ENCODE results near the gene PRSS38.
"Not testable (repeated sequence)": the region's sequence is repeated elsewhere in the genome, so short reads cannot be mapped to it uniquely, and the experiment has no call there.

The PRSS38 gene

GRCh38 chr1:227846265-227846858 is 30.9 kb downstream of the PRSS38 start:
- no peak for DNase-seq

DNA sequence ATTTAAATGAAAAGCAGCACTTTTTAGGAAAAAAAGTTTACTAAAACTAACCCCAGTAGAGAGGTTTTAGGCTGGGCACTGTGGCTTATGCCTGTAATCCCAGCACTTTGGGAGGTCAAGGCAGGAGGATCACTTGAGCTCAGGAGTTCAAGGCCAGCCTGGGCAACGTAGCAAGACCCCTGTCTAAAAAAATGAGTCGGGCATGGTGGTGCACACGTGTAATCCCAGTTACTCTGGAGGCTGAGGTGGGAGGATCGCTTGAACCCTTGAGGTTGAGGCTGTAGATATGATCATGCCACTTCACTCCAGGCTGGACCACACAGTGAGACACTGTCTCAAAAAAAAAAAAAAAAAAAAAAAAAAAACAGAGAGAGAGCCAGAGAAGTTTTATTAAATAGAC is 31.6 kb downstream of the PRSS38 start:
- not testable (repeated sequence) for DNase-seq

DNA sequence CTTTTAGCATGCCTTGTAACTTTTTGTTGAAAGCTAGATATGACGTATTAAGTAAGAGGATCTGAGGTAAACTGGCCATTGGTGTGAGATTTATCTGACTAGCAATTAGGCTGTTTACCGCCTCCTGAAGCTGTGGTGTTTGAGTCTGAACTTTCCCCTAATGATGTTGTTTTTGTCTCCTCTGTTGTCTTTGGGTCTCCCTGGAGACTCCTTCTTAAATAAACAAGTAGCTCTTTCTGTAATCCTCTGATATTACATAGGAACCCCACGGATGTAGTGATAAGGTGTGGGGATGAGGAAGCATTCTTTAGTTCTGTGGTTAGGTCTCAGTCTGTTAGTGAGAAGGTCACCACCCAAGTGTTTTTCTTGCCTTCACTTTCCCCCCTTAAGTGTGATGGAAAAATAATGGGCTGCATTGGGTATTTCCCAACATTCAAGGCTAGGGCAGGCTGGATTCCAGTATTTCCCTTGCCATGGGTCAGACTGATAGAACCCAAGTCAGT is 33.0 kb downstream of the PRSS38 start:
- DNase-seq, result no peak

DNA sequence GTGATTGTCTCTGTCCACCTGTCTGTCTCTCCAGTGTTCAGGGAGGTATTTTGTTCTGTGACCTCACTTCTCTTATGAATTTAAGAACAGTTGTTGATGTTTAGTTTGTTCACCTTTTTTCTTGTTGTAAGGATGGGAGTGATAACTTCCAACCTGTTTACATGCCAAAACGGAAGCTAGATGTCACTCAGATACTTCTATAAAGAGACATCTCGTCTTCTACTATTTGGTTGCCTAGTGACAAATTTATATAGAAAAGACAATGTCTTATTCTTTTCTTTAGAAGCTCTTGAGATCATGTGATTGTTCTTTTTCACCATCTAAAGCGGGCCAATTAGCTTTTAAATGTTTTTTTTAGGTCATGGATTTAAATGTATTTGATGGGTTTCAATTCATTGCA is 33.8 kb downstream of the PRSS38 start:
- DNase-seq, result no peak

DNA sequence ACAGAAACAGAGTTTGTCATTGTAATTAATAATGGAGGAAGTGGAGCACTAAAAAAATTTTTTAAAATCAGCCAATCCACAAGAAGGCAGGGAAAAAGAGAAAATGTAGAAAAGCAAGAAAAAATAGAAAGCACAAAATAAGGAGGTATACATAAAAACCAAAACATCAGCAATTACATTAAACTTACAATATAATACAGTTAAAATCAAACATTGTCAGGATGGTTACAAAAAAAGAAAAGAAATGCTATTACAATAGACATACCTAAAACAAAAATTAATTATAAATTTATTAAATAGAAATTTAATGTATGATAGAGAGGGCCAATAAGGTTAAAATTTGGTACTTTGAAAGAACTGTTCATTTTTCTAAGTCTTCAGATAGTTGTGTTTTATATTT is 38.7 kb downstream of the PRSS38 start:
- no peak for DNase-seq

DNA sequence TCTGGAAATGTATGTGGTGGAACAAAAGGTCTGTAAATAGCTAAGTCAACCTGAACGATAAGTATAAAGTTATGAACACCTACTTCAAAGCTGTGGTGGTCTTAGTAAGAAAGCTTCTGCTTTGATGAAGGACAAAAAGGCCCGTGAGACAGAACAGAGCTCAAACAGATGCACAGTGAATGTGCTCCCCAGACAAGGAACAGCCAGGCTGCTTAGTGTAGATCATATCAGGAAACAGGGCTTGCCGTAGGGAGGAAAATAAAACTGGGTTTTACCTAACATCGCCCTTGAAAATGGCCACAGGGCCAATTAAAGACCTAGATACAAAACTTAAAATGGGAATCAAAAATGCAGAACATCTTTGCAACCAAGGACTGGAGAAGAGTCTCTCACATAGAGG is 40.2 kb downstream of the PRSS38 start:
- DNase-seq, result no peak

DNA sequence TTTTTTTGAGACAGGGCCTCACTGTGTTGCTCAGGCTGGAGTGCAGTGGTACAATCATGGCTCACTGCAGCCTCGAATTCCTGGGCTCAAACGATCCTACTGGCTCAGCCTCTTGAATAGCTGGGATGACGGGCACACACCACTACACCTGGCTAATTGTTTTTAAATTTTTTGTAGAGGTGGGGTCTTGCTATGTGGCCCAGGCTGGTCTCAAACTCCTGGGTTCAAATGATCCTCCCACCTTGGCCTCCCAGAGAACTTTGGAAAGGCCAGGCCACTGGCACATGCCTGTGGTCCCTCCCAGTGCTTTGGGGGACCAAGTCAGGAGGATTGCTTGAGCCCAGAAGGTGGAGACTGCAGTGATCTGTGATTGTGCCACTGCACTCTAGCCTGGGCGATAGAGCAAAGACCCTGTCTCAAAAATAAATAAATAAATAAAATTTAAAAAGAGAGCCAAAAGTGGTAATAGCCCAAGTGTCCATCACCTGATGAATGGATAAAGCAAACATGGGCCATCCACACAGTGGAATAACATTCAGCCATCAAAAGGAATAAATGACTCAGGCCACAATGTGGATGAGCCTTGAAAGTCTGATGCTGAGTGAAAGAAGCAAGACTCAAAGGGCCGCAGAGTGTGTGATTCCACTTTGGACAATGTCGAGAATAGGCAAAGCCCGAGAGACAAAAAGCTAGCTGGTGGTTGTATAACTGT is 40.8 kb downstream of the PRSS38 start:
- DNase-seq, result no peak

- no peak for DNase-seq
Measured at GRCh38 chr1:227864882-227865281, 49.4 kb downstream of the PRSS38 start.

- DNase-seq, result no peak
Measured at GRCh38 chr1:227869279-227869842, 53.9 kb downstream of the PRSS38 start.

GRCh38 chr1:227869851-227870305 is 54.4 kb downstream of the PRSS38 start:
- peak; percentile 13 for DNase-seq

DNA sequence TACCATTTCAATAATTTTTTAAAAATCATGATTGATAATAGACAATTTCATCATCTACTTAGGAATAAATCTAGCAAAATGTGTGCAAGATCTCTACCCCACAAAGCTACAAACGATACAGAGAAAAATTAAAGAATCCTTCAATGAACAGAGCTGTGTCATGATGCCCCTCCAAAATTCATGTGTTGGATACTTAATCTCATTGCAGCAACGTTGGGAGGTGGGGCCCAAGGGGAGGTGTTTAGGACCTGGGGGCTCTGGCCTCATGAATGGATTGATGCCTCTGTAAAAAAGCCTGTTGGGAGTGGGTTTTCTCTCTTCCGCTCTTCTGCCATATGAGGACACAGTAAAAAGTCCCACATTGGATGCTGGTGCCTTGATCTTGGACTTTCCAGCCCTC is 54.9 kb downstream of the PRSS38 start:
- DNase-seq, result no peak

GRCh38 chr1:227871892-227872291 is 56.4 kb downstream of the PRSS38 start:
- not testable (repeated sequence) for DNase-seq

DNA sequence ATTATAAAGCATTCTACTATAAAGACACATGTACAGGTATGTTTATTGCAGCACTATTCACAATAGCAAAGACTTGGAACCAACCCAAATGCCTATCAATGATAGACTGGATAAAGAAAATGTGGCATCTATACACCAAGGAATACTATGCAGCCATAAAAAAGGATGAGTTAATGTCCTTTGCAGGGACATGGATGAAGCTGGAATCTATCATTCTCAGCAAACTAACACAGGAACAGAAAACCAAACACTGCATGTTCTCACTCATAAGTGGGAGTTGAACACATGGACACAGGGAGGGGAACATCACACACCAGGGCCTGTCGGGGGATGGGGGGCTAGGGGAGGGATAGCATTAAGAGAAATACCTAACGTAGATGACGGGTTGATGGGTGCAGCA is 62.3 kb downstream of the PRSS38 start:
- DNase-seq, result not testable (repeated sequence)

- no peak for DNase-seq
Measured at GRCh38 chr1:227880342-227880924, 65.0 kb downstream of the PRSS38 start.

DNA sequence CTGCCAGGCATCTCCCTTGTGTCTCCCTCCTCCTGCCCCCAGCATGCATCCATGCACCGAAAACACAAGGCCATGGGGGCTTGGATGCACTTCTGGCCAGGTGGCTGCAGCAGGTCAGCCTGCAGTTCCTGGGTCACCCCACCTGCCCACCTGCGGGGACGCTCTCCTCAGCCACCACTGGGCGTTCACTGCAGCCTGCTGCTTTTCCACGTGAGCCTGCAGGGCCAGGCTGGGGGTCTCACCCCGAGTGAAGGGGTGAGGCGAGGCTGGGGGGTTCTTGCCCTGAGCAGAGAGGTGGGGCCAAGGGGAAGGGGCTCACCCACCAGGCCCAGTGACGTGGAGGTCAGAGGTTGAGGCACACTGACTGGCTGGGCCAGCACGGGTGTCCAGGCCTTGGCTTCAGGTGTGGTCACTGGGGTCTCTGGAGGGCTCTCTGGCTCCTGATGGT is 67.6 kb downstream of the PRSS38 start:
- no peak for DNase-seq

DNA sequence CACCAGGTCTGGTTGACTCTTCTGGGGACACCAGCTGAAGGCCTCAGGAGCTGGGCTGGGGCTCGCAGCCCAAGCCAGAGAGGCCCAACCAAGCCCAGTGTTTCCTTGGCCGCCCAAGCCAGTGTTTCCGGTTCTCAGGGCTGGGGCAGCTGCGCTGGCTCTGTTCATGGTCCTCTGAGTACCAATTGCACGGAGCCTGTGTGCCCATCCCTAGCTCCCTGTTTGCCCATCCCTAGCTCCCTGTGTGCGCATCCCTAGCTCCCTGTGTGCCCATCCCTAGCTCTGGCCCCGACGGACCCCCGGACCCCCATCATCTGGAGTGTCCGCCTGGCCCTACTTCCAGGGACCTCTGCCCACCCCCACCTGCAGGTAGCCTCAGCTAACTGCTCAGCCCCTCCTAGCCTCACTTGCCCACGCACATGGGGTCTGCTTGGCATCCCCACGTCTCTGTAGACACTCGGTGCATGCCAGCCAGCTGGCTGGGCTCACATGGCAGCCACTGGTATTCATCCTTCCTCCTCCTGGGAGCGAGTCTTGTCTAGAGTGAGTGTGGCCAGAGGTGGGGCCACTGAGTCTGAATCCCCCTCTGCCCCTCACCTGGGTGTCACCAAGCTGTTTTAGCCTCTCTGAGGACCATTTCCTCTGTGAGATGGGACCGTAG is 68.3 kb downstream of the PRSS38 start:
- DNase-seq, result no peak

DNA sequence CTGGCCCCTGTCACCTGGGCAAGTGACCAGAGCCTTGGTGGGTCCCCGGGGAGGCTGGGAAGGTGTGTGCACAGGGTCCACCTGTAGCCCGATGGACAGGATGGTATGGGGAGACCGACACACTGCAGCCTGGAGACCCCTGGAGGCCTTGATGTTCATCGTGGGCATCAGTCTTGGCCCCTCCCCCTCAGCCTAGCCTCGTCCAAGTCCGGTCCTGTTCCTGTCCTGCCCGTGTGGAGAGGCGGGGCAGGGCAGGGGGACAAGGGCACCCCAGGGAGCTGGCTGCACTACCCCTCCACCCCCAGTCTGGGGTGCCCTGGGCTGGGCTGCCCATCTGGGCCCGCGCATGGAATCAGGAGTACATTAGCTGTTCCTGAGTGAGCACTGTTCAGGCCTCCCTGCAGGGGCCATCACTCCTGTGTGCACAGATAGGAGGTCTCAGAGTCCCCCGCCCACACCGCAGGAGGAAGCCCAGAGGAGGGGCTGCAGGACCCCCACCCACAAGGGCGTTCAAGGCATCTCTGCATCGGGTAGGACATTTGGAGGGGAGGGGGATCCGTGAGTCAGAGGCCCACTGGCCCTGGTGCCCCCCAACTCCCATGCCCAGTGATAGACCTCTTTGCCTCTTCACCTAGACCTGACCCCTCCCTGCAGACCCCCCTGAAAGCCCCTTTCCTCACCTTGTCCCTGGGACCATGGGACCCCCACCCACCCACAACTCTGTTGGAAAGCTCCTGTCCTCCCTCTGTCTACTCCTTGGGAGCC is 69.1 kb downstream of the PRSS38 start:
- no peak for DNase-seq

DNA sequence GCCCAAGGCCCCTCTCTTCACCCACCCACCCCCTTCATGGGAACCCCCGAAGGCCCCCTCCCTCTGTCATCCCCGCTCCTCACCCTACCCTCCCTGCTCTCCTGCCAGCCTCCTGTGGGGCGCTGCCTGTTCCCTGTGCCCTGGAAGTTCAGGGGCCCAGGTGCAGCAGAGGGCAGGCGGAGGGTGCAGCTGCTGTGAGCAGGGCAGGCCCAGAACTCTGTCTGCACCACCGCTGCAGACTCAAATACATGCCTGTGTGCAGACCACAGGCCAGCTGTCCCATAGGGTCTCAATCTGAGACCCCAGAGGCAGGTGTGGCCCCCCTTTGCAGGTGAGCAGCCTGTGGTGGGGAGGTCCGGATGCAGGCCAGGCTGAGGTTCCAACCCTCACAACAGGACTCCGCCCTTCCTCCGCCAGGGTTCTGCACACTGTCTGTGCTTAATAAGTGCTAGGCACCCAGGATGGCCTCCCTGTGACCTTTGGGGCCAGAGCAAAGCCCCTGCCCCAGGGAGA is 69.7 kb downstream of the PRSS38 start:
- DNase-seq, result no peak

GRCh38 chr1:227885648-227886502 is 70.4 kb downstream of the PRSS38 start:
- no peak for DNase-seq

GRCh38 chr1:227886503-227886961 is 71.1 kb downstream of the PRSS38 start:
- no peak for DNase-seq

Measured in DMS79 treated with DMSO at 0.1 percent for 48 hours (cell line).